Measurements from ENCODE around the gene CAPZB.

Gene CAPZB

GRCh38 chr1:19445417-19446342, 39.7 kb downstream of the CAPZB start:
- ATAC-seq (replicated peaks): peak; percentile 53
- H3K9me3 Mint-ChIP-seq: no peaks in the 10 kb centered on the region
- peaks cover 28% of the 10 kb centered on the region for H3K36me3 Mint-ChIP-seq (ENCODE audit: insufficient read depth)
- no peaks in the 10 kb centered on the region for H3K27me3 Mint-ChIP-seq
- H3K4me3 Mint-ChIP-seq: peak overlapping the region in 1 of 2 donors; percentile 46
- H3K4me1 Mint-ChIP-seq (ENCODE audit: low read depth in 2 of 2): peaks cover 66 to 76% of the 10 kb centered on the region in 2 donors
- DNase-seq: no peak
- peak overlapping the region; percentile 83 to 91 for H3K27ac Mint-ChIP-seq

GRCh38 chr1:19444296-19445021, 40.9 kb downstream of the CAPZB start:
- Mint-ChIP-seq H3K4me3 (peak overlapping the region; percentile 24 to 46), H3K27me3 (no peaks in the 10 kb centered on the region), H3K9me3 (no peaks in the 10 kb centered on the region), H3K27ac (peak overlapping the region; percentile 83 to 95), H3K4me1 (ENCODE audit: low read depth in 2 of 2) (peaks cover 68 to 77% of the 10 kb centered on the region in 2 donors), H3K36me3 (ENCODE audit: insufficient read depth) (peaks cover 28% of the 10 kb centered on the region)
- DNase-seq: no peak
- no peak for ATAC-seq (replicated peaks)

DNA sequence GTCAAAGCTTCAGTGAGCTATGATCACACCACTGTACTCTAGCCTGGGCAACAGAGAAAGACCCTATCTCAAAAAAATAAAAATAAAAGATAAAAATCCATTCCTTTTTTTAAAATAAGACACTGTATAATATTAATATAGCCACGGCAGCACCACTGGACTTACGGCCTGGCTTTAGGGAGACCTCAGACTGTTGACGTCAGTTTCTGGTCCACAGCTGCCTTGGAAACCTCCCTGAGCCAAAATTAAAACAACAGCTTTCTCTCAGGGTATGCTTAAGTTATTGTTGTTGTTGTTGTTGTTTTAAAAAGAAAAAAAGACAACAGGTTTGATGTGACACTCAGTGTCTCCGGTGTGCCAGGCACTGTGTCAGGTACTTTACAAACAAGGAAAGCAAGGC, 42.0 kb downstream of the CAPZB start:
- Mint-ChIP-seq H3K27me3 (no peaks in the 10 kb centered on the region), H3K9me3 (no peaks in the 10 kb centered on the region), H3K4me1 (ENCODE audit: low read depth in 2 of 2) (peaks cover 68 to 77% of the 10 kb centered on the region in 2 donors), H3K36me3 (ENCODE audit: insufficient read depth) (peaks cover 23% of the 10 kb centered on the region), H3K27ac (peak overlapping the region; percentile 83 to 95), H3K4me3 (no peak overlapping the region)
- no peak for DNase-seq
- ATAC-seq (replicated peaks): no peak

DNA sequence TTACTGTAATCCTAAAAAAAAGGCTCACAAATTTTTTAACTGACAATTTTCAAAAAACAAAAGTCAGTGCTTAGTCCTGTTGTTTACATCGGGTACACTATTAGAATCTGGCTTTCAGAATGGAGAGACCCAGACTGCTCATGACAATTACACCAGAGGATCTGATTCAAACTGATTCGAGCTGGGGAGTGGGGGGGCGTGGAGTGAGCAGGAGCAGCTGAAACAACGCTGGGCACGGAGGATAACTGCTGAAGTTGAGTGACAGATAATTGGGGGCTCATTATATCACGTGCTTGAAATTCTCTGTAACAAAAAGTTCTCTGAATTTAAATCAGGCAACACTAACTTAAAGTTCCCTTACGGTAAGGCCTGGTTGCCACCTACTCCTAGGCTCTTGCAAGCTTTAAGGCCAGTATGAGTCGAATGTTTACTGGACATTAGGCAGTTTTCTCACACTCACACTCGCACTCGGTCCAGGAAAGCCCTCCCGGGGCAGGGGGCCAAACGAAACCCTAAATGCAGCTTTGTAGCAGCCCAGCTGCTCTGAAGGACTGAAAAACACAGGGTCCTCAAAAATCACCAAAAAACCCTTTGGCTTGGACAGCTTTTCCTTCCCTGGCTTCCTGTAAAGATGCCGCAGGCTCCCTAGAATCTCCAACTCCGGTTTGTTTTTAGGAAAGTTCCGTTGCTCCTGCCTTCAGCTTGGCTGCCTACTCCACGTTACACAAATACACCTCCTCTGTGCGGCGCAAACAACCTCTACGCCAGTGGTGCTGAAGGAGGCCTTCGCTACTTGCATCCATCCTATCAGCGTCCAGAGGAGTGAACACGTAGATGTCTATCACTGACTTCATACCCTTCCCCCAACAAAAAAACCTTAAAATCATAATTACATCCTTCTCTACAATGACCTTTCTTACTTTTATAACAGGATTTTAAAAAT, 42.9 kb downstream of the CAPZB start:
- Mint-ChIP-seq H3K27me3 (no peaks in the 10 kb centered on the region), H3K4me1 (ENCODE audit: low read depth in 2 of 2) (peaks cover 67 to 77% of the 10 kb centered on the region in 2 donors), H3K4me3 (peak overlapping the region in 1 of 2 donors; percentile 24), H3K27ac (peak overlapping the region; percentile 83), H3K36me3 (ENCODE audit: insufficient read depth) (peaks cover 23% of the 10 kb centered on the region), H3K9me3 (no peaks in the 10 kb centered on the region)
- DNase-seq (no peak), ATAC-seq (replicated peaks) (no peak)

GRCh38 chr1:19441048-19441780, 44.1 kb downstream of the CAPZB start:
- Mint-ChIP-seq H3K36me3 (ENCODE audit: insufficient read depth) (peaks cover 26% of the 10 kb centered on the region), H3K9me3 (no peaks in the 10 kb centered on the region), H3K27ac (peak overlapping the region; percentile 74 to 83), H3K4me1 (ENCODE audit: low read depth in 2 of 2) (peaks cover 77 to 85% of the 10 kb centered on the region in 2 donors), H3K4me3 (peak overlapping the region in 1 of 2 donors; percentile 8), H3K27me3 (no peaks in the 10 kb centered on the region)
- DNase-seq (no peak), ATAC-seq (replicated peaks) (no peak)

DNA sequence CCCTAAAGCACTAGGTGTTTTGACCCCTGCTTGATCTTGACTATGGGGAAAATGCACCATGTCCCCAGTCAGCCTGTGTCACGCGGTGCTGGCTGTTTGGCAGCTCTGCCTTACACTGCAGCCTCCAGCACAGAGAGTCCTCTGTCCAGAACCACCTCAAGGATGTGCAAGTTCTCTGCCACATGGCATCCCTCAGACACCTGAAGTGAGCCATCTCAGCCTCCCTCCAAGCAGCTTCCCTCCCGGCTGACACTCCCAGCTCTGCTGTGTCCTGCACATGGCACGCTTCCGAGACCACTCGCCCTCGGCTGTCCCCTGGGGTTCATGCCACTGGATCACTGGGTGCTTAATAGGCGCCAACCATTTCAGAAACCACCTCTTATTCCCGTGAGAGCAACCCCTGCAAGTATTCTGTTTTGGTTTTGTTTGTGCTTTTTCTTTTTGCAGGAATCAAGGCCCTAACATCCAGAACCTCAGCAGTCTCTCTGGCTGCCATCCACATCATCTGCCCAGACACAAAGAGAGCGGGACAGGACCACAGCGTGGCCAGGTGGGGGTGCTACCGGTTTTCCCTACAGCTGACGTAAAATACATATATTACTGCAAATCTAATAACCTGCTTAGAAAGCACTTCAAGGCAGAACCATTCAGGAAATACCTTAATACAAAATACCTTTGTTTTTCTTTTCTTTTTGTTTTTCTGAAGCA, 45.7 kb downstream of the CAPZB start:
- ATAC-seq (replicated peaks): no peak
- H3K4me1 Mint-ChIP-seq (ENCODE audit: low read depth in 2 of 2): peaks cover 73 to 85% of the 10 kb centered on the region in 2 donors
- H3K4me3 Mint-ChIP-seq: peak overlapping the region; percentile 19 to 52

DNA sequence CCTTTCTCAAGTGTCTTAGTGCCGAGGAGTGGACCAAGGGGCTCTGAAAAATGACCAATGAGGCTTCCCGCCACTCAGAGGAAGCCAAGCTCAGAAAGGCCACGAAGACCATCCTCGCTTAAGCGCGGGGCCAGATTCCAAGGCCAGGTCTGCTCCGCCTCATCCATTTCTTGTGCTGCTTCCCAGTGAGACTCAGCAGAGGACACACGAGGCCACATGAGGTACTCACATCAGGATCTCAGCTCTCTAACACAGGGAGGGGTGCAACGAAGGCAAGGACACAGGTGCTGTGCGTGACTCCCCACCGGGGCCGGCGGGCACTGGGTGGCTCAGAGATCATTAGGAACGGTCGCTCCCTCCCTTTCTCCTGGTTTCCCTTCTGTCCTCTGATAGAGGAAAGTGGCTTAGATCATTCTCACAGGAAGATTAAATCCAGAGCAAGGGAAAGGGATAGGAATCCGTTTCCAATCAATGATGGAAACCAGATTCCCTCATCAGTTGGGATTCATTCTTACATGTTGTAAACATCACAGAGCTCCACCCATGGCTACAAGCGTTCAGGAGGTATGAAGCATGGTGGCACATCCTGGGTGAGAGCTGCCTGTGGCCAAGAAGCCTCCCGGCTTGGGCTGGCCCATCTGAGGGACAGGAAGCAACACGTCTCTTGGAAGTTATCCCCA, 46.7 kb downstream of the CAPZB start:
- H3K9me3 Mint-ChIP-seq: no peaks in the 10 kb centered on the region
- peak overlapping the region; percentile 74 to 80 for H3K27ac Mint-ChIP-seq
- no peaks in the 10 kb centered on the region for H3K27me3 Mint-ChIP-seq
- H3K36me3 Mint-ChIP-seq (ENCODE audit: insufficient read depth): peaks cover 18% of the 10 kb centered on the region
- H3K4me3 Mint-ChIP-seq: peak overlapping the region in 1 of 2 donors; percentile 12
- ATAC-seq (replicated peaks) (peak; percentile 49), DNase-seq (no peak)
- H3K4me1 Mint-ChIP-seq (ENCODE audit: low read depth in 2 of 2): peaks cover 71 to 81% of the 10 kb centered on the region in 2 donors

More for the DNA sequence above, 45.7 kb downstream of the CAPZB start:
- H3K36me3 Mint-ChIP-seq (ENCODE audit: insufficient read depth): peaks cover 18% of the 10 kb centered on the region
- peak overlapping the region; percentile 74 to 80 for H3K27ac Mint-ChIP-seq
- H3K27me3 Mint-ChIP-seq: no peaks in the 10 kb centered on the region
- peak in 1 of 3 experiments; percentile 21 for DNase-seq
- no peaks in the 10 kb centered on the region for H3K9me3 Mint-ChIP-seq

DNA sequence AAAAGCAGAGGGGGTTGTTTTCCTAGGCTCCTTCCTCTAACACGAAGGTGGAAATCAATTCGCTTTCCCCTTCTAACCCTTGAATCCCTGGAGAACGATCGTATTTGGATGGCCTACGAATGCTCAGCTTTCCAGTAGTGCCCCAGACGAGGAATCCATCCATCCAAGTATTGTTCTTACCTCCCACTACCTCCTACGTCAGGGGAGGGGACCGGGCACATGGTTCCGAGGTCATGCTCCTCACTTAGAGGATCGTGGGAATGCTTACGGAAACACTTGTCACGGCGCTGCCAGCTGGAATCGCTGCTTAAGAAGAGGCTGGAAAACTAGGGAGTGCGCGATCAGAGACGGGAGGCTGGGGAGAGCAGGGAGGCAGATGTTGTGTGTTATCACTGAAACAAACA, 47.4 kb downstream of the CAPZB start:
- Mint-ChIP-seq H3K27me3 (no peaks in the 10 kb centered on the region), H3K9me3 (no peaks in the 10 kb centered on the region), H3K4me1 (ENCODE audit: low read depth in 2 of 2) (peaks cover 72 to 84% of the 10 kb centered on the region in 2 donors), H3K4me3 (no peak overlapping the region), H3K27ac (peak overlapping the region; percentile 74 to 80), H3K36me3 (ENCODE audit: insufficient read depth) (peaks cover 18% of the 10 kb centered on the region)
- DNase-seq: no peak
- ATAC-seq (replicated peaks): no peak

GRCh38 chr1:19436716-19437476, 48.4 kb downstream of the CAPZB start:
- no peaks in the 10 kb centered on the region for H3K9me3 Mint-ChIP-seq
- H3K4me3 Mint-ChIP-seq: peak overlapping the region in 1 of 2 donors; percentile 19
- H3K4me1 Mint-ChIP-seq (ENCODE audit: low read depth in 2 of 2): peaks cover 71 to 82% of the 10 kb centered on the region in 2 donors
- no peak for ATAC-seq (replicated peaks)
- H3K27me3 Mint-ChIP-seq: no peaks in the 10 kb centered on the region
- peak overlapping the region; percentile 74 to 80 for H3K27ac Mint-ChIP-seq
- DNase-seq: no peak
- H3K36me3 Mint-ChIP-seq (ENCODE audit: insufficient read depth): peaks cover 18% of the 10 kb centered on the region

DNA sequence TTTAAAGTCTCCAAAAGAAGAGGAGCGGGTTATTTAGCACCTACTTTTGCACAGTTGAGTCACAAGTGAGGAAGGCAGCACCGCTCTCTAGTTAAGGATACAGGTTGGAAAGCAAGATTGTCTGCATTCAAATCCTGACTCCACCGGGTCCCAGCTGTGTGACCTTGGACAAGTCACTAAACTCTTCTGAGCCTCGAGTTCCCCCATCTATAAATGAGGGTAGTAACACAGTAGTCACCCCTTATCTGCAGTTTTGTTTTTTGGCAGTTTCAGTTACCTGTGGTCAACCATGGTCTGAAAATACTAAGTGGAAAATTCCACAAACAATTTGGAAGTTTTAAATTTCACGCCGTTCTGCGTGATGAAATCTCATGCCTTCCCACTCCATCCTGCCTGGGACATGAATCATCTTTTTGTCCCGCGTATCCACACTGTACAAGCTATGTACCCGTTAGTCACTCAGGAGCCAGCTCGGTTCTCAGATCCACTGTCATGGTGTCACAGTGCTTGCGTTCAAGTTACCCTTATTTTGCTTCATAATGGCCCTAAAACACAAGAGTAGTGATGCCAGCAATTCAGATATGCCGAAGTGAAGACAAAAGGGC, 49.4 kb downstream of the CAPZB start:
- DNase-seq (no peak), ATAC-seq (replicated peaks) (no peak)
- H3K36me3 Mint-ChIP-seq (ENCODE audit: insufficient read depth): peaks cover 16% of the 10 kb centered on the region
- peak overlapping the region in 1 of 2 donors; percentile 45 for H3K4me3 Mint-ChIP-seq
- H3K9me3 Mint-ChIP-seq: no peaks in the 10 kb centered on the region
- H3K27ac Mint-ChIP-seq: peak overlapping the region; percentile 74 to 80
- H3K27me3 Mint-ChIP-seq: no peaks in the 10 kb centered on the region
- peaks cover 69 to 79% of the 10 kb centered on the region in 2 donors for H3K4me1 Mint-ChIP-seq (ENCODE audit: low read depth in 2 of 2)

Data from effector memory CD8-positive, alpha-beta T cell (primary cell).